RWPE2 (cell line): ENCODE results near the gene TSPEAR.

Experiments
- ATAC-seq: fragments of 200-7000 bp; cut with Tn5 transposase; 3 replicates; pipeline ENCODE4 v1.9.1; 2021; ENCODE audit warnings: low read depth
- DNase-seq: peaks from one replicate; pipeline ENCODE4 v3.0.0-alpha.2; 2020; ENCODE audit warnings: low spot score
- H3K27ac ChIP-seq: fragments of 450-650 bp; 2 replicates; pipeline ENCODE4 v1.5.1; 2017; ENCODE audit warnings: mild to moderate bottlenecking; ENCODE audit not compliant: poor library complexity, severe bottlenecking
- H3K27me3 ChIP-seq: fragments of 250-450 bp; sonication (Bioruptor Pico); 2 replicates; pipeline ENCODE4 v1.5.1; 2021; ENCODE audit warnings: mild to moderate bottlenecking, moderate library complexity; ENCODE audit not compliant: insufficient read depth, poor library complexity, severe bottlenecking
- H3K36me3 ChIP-seq: fragments of 250-450 bp; sonication (Bioruptor Pico); 2 replicates; pipeline ENCODE4 v1.5.1; 2020; ENCODE audit warnings: low read depth, mild to moderate bottlenecking, moderate library complexity
- H3K4me1 ChIP-seq: fragments of 250-450 bp; sonication (Bioruptor Pico); 2 replicates; pipeline ENCODE4 v1.5.1; 2021; ENCODE audit warnings: mild to moderate bottlenecking, moderate library complexity; ENCODE audit not compliant: insufficient read depth, poor library complexity, severe bottlenecking
- H3K4me3 ChIP-seq: fragments of 250-450 bp; sonication (Bioruptor Pico); 2 replicates; pipeline ENCODE4 v1.5.1; 2021; ENCODE audit warnings: mild to moderate bottlenecking, moderate library complexity; ENCODE audit not compliant: severe bottlenecking
- H3K9me3 ChIP-seq: fragments of 250-450 bp; sonication (Bioruptor Pico); 2 replicates; pipeline ENCODE4 v1.5.1; 2021; ENCODE audit warnings: mild to moderate bottlenecking, moderate library complexity; ENCODE audit not compliant: severe bottlenecking
- TF ChIP-seq, protein P1 (sequence below): fragments of 450-650 bp; IDR thresholded peaks from one replicate; pipeline ENCODE4 v1.5.1; 2017; ENCODE audit warnings: mild to moderate bottlenecking, moderate library complexity; ENCODE audit not compliant: poor library complexity, severe bottlenecking

Gene TSPEAR

DNA sequence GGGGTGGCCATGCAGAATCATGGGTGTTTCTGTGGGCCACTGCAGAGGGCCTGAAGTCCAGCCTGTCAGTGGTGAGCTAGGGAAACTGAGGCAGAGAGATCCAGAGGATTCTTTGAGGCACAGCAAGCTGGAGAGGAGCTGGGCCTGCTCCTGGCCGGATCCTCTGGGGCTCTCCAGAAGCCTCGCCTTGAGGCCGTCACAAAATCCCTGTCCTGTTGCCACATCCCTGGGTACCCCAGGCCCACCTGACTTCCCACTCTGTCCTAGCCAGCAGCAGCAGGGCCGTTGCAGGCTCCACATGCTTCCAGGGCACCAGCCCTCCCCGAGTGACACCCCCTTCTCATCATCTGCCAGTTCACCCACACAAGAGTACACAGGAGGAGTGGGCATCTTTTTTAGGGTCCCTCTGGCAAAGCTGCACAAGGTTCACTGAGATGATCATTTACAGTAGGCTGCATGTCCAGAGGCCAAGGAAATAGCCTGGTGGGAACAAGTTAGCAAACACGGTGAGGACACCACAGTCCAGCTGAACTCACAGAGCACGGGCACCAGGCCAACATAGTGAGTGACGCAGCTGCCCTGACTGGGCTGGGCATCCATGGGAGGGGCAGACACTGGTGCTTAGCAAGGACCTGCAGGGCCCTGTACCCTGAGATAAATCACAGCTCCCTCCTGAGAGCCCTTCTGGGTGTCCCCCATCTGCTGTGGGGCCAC, 25.1 kb upstream of the TSPEAR start:
- peak; percentile 75 for ATAC-seq
- DNase-seq = no peak
- Histone ChIP-seq H3K27me3 (no peaks in the 10 kb centered on the region), H3K4me1 (peaks cover 7% of the 10 kb centered on the region), H3K36me3 (no peaks in the 10 kb centered on the region), H3K4me3 (no peak overlapping the region), H3K9me3 (peaks cover 2% of the 10 kb centered on the region), H3K27ac (no peak overlapping the region)
- TF ChIP-seq, protein P1, sequence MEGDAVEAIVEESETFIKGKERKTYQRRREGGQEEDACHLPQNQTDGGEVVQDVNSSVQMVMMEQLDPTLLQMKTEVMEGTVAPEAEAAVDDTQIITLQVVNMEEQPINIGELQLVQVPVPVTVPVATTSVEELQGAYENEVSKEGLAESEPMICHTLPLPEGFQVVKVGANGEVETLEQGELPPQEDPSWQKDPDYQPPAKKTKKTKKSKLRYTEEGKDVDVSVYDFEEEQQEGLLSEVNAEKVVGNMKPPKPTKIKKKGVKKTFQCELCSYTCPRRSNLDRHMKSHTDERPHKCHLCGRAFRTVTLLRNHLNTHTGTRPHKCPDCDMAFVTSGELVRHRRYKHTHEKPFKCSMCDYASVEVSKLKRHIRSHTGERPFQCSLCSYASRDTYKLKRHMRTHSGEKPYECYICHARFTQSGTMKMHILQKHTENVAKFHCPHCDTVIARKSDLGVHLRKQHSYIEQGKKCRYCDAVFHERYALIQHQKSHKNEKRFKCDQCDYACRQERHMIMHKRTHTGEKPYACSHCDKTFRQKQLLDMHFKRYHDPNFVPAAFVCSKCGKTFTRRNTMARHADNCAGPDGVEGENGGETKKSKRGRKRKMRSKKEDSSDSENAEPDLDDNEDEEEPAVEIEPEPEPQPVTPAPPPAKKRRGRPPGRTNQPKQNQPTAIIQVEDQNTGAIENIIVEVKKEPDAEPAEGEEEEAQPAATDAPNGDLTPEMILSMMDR = no peak

DNA sequence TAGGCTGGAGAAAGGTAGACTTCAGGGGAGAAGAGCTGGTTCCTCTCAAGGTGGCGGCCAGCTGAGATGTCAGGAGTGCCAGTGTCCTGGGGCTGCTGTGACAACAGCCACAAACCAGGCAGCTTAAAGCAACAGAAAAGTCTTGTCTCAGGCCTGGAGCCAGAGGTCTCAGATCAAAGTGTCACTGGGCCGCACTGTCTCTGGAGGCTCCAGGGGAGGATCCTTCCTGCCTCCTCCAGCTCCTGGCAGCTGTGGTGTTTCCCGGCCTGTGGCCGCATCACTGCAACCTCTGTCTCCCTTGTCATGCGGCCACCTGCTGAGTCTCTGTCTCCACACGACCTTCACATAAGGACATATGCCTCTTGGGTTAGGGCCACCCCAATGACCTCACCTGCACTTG, 24.4 kb upstream of the TSPEAR start:
- ATAC-seq = no peak
- no peaks in the 10 kb centered on the region for H3K36me3 ChIP-seq
- no peak for DNase-seq
- H3K4me3 ChIP-seq = no peak overlapping the region
- no peak overlapping the region for H3K27ac ChIP-seq
- TF ChIP-seq, protein P1 = no peak
- H3K9me3 ChIP-seq = peaks cover 2% of the 10 kb centered on the region
- peaks cover 7% of the 10 kb centered on the region for H3K4me1 ChIP-seq
- H3K27me3 ChIP-seq = peaks cover 5% of the 10 kb centered on the region

DNA sequence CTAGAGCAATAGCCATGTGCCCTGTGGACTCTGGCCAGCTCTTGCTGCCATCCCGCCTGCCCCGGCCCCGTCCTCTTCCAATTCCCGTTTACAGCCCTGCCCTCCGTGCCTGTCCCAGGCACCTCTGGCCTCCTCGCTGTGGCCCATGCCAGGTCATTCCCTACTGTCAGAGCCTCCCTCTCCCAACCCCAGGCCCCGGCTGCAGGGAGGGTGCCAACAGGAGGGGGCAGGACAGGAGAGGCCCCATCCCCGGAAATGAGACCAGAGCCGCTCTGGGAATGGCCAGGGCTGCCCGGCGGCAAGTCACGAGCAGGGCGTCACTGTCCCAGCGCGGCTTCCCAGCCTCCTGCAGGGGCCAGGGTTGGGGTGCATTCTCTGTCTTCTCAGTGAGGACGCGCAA, 23.5 kb upstream of the TSPEAR start:
- ATAC-seq = no peak

DNA sequence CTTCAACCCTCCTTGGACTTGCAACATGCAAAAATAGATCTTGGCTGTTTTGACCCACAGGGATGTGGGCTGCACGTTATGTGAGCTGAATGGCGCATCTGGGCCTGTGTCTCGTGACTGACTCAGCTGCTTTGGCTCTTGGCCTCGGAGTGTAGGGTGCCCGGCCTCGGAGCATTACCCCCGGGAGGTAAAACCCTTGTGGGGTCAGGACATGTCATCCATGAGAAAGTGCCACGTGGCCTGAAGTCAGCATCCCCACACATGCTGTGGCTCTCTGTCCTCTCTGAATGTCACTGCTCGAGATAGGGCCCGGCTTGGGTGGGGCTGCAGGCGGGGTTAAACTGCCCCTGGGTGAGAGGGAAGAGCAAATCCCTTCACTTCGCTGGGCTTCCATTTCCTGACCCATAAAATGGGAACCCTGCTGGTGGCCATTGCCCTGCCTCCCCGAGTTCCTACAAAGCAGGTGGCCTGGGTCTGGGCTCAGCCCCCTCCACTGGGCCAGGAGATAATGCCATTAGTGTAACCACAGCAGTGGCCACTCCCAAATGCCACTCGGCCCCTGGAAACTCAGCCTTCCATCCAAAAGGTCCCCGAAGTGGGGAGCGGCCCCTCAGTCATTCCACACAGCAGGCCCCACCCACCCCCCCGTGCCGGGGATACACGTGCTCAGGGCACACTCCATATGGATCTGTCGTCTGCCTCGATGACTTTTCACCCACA, 22.8 kb upstream of the TSPEAR start:
- no peak for ATAC-seq
- H3K4me1 ChIP-seq = peaks cover 7% of the 10 kb centered on the region
- peaks cover 2% of the 10 kb centered on the region for H3K9me3 ChIP-seq
- H3K4me3 ChIP-seq = no peak overlapping the region
- H3K36me3 ChIP-seq = no peaks in the 10 kb centered on the region
- peaks cover 5% of the 10 kb centered on the region for H3K27me3 ChIP-seq
- no peak for DNase-seq
- TF ChIP-seq, protein P1 = no peak
- no peak overlapping the region for H3K27ac ChIP-seq

More for the DNA sequence above, 23.5 kb upstream of the TSPEAR start:
- no peak overlapping the region for H3K27ac ChIP-seq
- H3K27me3 ChIP-seq = peaks cover 5% of the 10 kb centered on the region
- no peak overlapping the region for H3K4me3 ChIP-seq
- DNase-seq = no peak
- H3K36me3 ChIP-seq = no peaks in the 10 kb centered on the region
- H3K9me3 ChIP-seq = peaks cover 2% of the 10 kb centered on the region
- TF ChIP-seq, protein P1 = no peak
- H3K4me1 ChIP-seq = peaks cover 7% of the 10 kb centered on the region

DNA sequence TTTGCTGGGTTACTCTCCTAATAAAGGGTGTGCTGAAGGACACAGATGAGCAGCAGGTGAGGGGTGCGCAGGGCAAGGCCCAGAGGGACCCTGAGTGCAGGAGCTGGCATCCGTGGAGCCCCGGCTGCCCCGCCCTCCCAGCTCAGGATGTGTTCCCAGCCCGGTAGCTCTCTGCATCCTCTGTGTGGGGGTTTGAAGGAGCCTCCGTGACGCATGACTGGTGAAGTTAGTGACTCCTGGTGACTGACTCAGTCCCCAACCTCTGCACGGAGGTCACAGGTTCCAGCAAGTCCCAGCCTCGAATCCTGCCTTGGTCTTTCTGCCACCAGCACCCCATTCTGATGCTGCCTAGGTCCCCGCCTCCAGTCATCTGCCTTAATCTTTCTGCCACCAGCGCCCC, 21.6 kb upstream of the TSPEAR start:
- TF ChIP-seq, protein P1 = no peak
- Histone ChIP-seq H3K27me3 (peaks cover 5% of the 10 kb centered on the region), H3K36me3 (no peaks in the 10 kb centered on the region), H3K4me1 (peaks cover 7% of the 10 kb centered on the region), H3K27ac (no peak overlapping the region), H3K9me3 (no peaks in the 10 kb centered on the region), H3K4me3 (no peak overlapping the region)
- no peak for DNase-seq
- no peak for ATAC-seq
